Hematopoietic multipotent progenitor cell treated with erythropoietin and hydrocortisone succinate and interleukin-3 and kit ligand, for 15 days (in vitro differentiated cells): Measurements from ENCODE around the gene PCP2.

Experiments
- DNase-seq: peaks from one replicate; pipeline ENCODE4 v3.0.0-alpha.2; 2015; ENCODE audit warnings: low spot score

PCP2 gene

GRCh38 chr19:7596211-7596937, 37.1 kb downstream of the PCP2 start:
- DNase-seq: no peak

- DNase-seq: no peak
These were observed 37.9 kb downstream of the PCP2 start, which contains the start of gene CAMSAP3 for GRCh38 chr19:7595466-7596133. TSS of gene CAMSAP3 (plus strand) at chr19:7595863. CDS start at chr19:7596003, 140 bp downstream.

- DNase-seq: no peak
These were observed 43.3 kb downstream of the PCP2 start for GRCh38 chr19:7590256-7590655.

GRCh38 chr19:7589822-7590221, 43.7 kb downstream of the PCP2 start:
- no peak for DNase-seq

GRCh38 chr19:7582446-7582845, 51.1 kb downstream of the PCP2 start:
- no peak for DNase-seq
